Fibroblast of upper back skin (primary cell): ENCODE data around the gene SMYD3.

ENCODE experiments used
- DNase-seq: peaks from one replicate; pipeline ENCODE4 v3.0.0-alpha.2; 2013

The SMYD3 gene

GRCh38 chr1:246460406-246460805 lies 46.7 kb downstream of the SMYD3 start:
- no peak for DNase-seq

GRCh38 chr1:246459221-246459620 lies 47.9 kb downstream of the SMYD3 start:
- no peak for DNase-seq

- DNase-seq, result no peak
Observed at GRCh38 chr1:246455476-246455875, 51.6 kb downstream of the SMYD3 start.

GRCh38 chr1:246454655-246455054 lies 52.4 kb downstream of the SMYD3 start:
- DNase-seq, result no peak

- peak; percentile 25 for DNase-seq
Observed at GRCh38 chr1:246450611-246451251, 56.3 kb downstream of the SMYD3 start.

GRCh38 chr1:246448373-246448772 lies 58.7 kb downstream of the SMYD3 start:
- no peak for DNase-seq

GRCh38 chr1:246447501-246447900 lies 59.6 kb downstream of the SMYD3 start:
- peak; percentile 54 for DNase-seq

GRCh38 chr1:246445503-246445902 lies 61.6 kb downstream of the SMYD3 start:
- DNase-seq, result no peak

GRCh38 chr1:246444617-246445016 lies 62.5 kb downstream of the SMYD3 start:
- DNase-seq, result no peak

- no peak for DNase-seq
Observed at GRCh38 chr1:246437961-246438360, 69.1 kb downstream of the SMYD3 start.

- DNase-seq, result no peak
Observed at GRCh38 chr1:246435421-246436041, 71.5 kb downstream of the SMYD3 start.

- no peak for DNase-seq
Observed at GRCh38 chr1:246434335-246434734, 72.7 kb downstream of the SMYD3 start.

GRCh38 chr1:246428542-246429308 lies 78.4 kb downstream of the SMYD3 start:
- peak; percentile 98 for DNase-seq

- peak; percentile 40 for DNase-seq
Observed at GRCh38 chr1:246427611-246428010, 79.5 kb downstream of the SMYD3 start.

GRCh38 chr1:246425895-246426294 lies 81.2 kb downstream of the SMYD3 start:
- DNase-seq, result no peak

GRCh38 chr1:246425139-246425794 lies 81.8 kb downstream of the SMYD3 start:
- DNase-seq, result no peak

- no peak for DNase-seq
Observed at GRCh38 chr1:246420300-246420699, 86.8 kb downstream of the SMYD3 start.

GRCh38 chr1:246418565-246419312 lies 88.3 kb downstream of the SMYD3 start:
- DNase-seq, result no peak

- no peak for DNase-seq
Observed at GRCh38 chr1:246417813-246418564, 89.1 kb downstream of the SMYD3 start.

- DNase-seq, result peak; percentile 64
Observed at GRCh38 chr1:246417152-246417812, 89.8 kb downstream of the SMYD3 start.

GRCh38 chr1:246416261-246416660 lies 90.8 kb downstream of the SMYD3 start:
- no peak for DNase-seq
